Cardiac fibroblast (primary cell): Measurements from ENCODE around the gene OR13J1.

ENCODE experiments used
- DNase-seq, 2 donors: peaks; one replicate each; pipeline versions ENCODE4 v3.0.0 to v3.0.0-alpha.2; 2010; ENCODE audit warnings: low read depth in 2 of 2
- H3K4me3 ChIP-seq, 2 donors: replicated peaks in 1 of 2; 1 replicate in 1 of 2; 2 replicates in 1 of 2; pipeline ENCODE4 v1.5.1; 2011; ENCODE audit warnings: low read depth in 2 of 2, low read length in 2 of 2, mild to moderate bottlenecking in 2 of 2, moderate library complexity in 1 of 2
- TF ChIP-seq, protein P1 (sequence below): IDR thresholded peaks from one replicate; pipeline ENCODE4 v1.5.1; 2011; ENCODE audit warnings: low read depth, mild to moderate bottlenecking, low read length, inconsistent platforms

The OR13J1 gene

DNA sequence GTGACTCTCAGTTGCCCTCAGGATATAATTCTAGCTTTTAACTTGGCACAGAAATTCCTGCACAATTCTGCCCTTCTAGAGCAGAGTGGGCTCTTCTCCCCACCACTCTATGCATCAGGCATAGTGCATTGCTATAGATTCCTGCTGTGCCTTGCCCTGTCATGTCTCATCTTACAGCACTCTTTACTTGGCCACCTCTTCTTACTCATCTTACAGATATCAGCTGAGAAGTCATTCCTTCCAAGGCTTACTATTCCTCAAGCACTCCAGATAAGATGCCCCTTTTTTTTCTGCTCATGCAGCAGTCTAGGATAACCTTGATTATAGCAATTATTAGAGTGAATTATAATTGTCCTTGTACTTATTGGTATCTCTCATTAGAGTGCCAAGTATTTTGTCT is 47.3 kb downstream of the OR13J1 start:
- no peak overlapping the region for H3K4me3 ChIP-seq
- DNase-seq: no peak
- TF ChIP-seq, protein P1, sequence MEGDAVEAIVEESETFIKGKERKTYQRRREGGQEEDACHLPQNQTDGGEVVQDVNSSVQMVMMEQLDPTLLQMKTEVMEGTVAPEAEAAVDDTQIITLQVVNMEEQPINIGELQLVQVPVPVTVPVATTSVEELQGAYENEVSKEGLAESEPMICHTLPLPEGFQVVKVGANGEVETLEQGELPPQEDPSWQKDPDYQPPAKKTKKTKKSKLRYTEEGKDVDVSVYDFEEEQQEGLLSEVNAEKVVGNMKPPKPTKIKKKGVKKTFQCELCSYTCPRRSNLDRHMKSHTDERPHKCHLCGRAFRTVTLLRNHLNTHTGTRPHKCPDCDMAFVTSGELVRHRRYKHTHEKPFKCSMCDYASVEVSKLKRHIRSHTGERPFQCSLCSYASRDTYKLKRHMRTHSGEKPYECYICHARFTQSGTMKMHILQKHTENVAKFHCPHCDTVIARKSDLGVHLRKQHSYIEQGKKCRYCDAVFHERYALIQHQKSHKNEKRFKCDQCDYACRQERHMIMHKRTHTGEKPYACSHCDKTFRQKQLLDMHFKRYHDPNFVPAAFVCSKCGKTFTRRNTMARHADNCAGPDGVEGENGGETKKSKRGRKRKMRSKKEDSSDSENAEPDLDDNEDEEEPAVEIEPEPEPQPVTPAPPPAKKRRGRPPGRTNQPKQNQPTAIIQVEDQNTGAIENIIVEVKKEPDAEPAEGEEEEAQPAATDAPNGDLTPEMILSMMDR: no peak

DNA sequence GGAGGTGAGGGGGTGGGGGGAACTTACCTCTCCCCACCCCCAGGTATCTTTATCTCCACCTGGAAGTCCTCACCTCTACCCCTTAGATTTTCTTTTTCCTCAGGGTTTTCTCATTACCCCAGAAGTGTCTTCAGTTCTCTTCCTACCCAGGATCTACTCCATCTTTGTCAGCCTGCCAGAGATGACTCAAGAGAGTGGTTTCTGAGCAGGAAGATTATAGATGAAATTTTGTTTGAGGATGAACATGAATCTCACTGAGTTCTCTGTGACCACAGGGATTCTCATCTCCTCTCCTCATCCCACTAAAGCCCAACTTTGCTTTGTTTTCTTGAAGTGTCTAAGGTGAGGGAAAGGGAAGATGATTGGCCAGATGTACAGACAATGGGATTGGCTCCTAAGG is 50.1 kb downstream of the OR13J1 start:
- TF ChIP-seq, protein P1: no peak
- no peak overlapping the region for H3K4me3 ChIP-seq
- DNase-seq: peak; percentile 62 to 72
